HepG2 (cell line): ENCODE results near the gene MSMP. TPM values are rescaled to one million over a fixed set of nuclear protein-coding genes. Genes with fewer than 3 reads are reported as not detected.

Experiments
- ELF4 ChIP-seq: sonication (generic); formaldehyde crosslinking; IDR thresholded peaks from 2 replicates; pipeline ENCODE4 v1.5.0; 2020; ENCODE audit warnings: missing genetic modification reagents, mild to moderate bottlenecking, moderate library complexity, borderline replicate concordance
- EZH2 ChIP-seq: conservative IDR thresholded peaks from 2 replicates; pipeline ENCODE4 v1.6.1; 2012; ENCODE audit warnings: mild to moderate bottlenecking, low read depth, low read length, moderate library complexity
- KLF12 ChIP-seq: sonication (generic); formaldehyde crosslinking; IDR thresholded peaks from 2 replicates; pipeline ENCODE4 v1.4.0; 2020; ENCODE audit warnings: missing genetic modification reagents, borderline replicate concordance
- PITX1 ChIP-seq: sonication (generic); formaldehyde crosslinking; IDR thresholded peaks from 2 replicates; pipeline ENCODE4 v1.5.1; 2020; ENCODE audit warnings: mild to moderate bottlenecking, missing genetic modification reagents
- TEAD2 ChIP-seq: sonication (generic); formaldehyde crosslinking; IDR thresholded peaks from 2 replicates; pipeline ENCODE4 v1.9.0; 2021; ENCODE audit warnings: missing genetic modification reagents
- TEAD3 ChIP-seq: optimal IDR thresholded peaks from 2 replicates; pipeline ENCODE3; 2016; ENCODE audit warnings: borderline replicate concordance
- ZNF260 ChIP-seq: sonication (generic); formaldehyde crosslinking; IDR thresholded peaks from 2 replicates; pipeline ENCODE4 v1.4.0; 2020; ENCODE audit warnings: missing genetic modification reagents, low read depth, mild to moderate bottlenecking, borderline replicate concordance
- ZNF441 ChIP-seq: sonication (generic); formaldehyde crosslinking; IDR thresholded peaks from 2 replicates; pipeline ENCODE4 v1.7.0; 2021; ENCODE audit warnings: missing genetic modification reagents, borderline replicate concordance
- polyA plus RNA-seq, 8 experiments: library from polyadenylated mRNA; depleted of rRNA in 3 of 8; stranded (reverse) in 7 of 8; unstranded in 1 of 8; fragments of >200 nt; fragmentation: Illumina TruSeq in 4 of 8; extraction: Trizol in 4 of 8; gene quantifications; 2 replicates each; pipeline versions ENCODE4 v1.2.1 to v1.2.3, GENCODE V29; 2011 to 2016; ENCODE audit warnings: low read depth in 4 of 8, missing spikeins in 1 of 8, mixed read lengths in 1 of 8; ENCODE audit not compliant: insufficient read depth in 1 of 8
- total RNA-seq, 5 experiments: library from RNA; depleted of rRNA; stranded (reverse); fragments of >200 nt; fragmentation: Illumina TruSeq; extraction: Trizol; gene quantifications; 2 replicates each; pipeline ENCODE4 v1.2.3, GENCODE V29; 2016; ENCODE audit warnings: low read depth in 1 of 5
- TF ChIP-seq, protein P1 (sequence below): sonication (generic); formaldehyde crosslinking; IDR thresholded peaks from 2 replicates; pipeline ENCODE4 v1.5.0; 2020; ENCODE audit warnings: mild to moderate bottlenecking, missing genetic modification reagents, borderline replicate concordance
- TF ChIP-seq, protein P2 (sequence below): sonication (generic); formaldehyde crosslinking; IDR thresholded peaks from 2 replicates; pipeline ENCODE4 v1.8.1; 2023; ENCODE audit warnings: mild to moderate bottlenecking, missing genetic modification reagents

MSMP gene
- total and polyA plus RNA-seq, 2 of the 13 experiments (the other 11 are each of a cell fraction or from before 2014, with no cell fraction given) = 0.24 to 0.46 TPM

DNA sequence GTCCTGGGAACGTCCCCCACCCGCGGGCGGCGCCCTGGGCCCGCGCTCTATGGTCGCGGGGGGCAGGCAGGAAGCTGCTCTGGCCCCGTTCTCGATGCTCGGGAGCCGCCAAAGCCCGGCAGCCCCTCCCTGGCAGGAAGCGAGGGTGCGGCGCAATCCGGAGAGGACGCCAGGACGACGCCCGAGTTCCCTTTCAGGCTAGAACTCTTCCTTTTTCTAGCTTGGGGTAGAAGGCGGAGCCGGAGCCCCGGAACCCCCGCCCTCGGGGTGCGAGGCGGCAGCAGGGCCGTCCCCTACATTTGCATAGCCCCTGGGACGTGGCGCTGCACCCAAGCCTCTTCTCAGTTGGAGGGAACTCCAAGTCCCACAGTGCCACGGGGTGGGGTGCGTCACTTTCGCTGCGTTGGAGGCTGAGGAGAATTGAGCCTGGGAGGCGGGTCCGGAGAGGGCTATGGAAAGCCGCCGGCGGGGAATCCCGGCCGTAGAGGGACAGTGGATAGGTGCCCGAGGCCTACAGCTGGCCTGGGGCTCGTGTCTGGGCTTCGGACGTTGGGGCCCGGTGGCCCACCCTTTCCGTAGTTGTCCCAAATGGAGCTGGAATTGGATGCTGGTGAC, 21.8 kb downstream of the MSMP start, which contains the start of the genes CREB3 and TLN1 (continued):
- TF ChIP-seq, protein P1, sequence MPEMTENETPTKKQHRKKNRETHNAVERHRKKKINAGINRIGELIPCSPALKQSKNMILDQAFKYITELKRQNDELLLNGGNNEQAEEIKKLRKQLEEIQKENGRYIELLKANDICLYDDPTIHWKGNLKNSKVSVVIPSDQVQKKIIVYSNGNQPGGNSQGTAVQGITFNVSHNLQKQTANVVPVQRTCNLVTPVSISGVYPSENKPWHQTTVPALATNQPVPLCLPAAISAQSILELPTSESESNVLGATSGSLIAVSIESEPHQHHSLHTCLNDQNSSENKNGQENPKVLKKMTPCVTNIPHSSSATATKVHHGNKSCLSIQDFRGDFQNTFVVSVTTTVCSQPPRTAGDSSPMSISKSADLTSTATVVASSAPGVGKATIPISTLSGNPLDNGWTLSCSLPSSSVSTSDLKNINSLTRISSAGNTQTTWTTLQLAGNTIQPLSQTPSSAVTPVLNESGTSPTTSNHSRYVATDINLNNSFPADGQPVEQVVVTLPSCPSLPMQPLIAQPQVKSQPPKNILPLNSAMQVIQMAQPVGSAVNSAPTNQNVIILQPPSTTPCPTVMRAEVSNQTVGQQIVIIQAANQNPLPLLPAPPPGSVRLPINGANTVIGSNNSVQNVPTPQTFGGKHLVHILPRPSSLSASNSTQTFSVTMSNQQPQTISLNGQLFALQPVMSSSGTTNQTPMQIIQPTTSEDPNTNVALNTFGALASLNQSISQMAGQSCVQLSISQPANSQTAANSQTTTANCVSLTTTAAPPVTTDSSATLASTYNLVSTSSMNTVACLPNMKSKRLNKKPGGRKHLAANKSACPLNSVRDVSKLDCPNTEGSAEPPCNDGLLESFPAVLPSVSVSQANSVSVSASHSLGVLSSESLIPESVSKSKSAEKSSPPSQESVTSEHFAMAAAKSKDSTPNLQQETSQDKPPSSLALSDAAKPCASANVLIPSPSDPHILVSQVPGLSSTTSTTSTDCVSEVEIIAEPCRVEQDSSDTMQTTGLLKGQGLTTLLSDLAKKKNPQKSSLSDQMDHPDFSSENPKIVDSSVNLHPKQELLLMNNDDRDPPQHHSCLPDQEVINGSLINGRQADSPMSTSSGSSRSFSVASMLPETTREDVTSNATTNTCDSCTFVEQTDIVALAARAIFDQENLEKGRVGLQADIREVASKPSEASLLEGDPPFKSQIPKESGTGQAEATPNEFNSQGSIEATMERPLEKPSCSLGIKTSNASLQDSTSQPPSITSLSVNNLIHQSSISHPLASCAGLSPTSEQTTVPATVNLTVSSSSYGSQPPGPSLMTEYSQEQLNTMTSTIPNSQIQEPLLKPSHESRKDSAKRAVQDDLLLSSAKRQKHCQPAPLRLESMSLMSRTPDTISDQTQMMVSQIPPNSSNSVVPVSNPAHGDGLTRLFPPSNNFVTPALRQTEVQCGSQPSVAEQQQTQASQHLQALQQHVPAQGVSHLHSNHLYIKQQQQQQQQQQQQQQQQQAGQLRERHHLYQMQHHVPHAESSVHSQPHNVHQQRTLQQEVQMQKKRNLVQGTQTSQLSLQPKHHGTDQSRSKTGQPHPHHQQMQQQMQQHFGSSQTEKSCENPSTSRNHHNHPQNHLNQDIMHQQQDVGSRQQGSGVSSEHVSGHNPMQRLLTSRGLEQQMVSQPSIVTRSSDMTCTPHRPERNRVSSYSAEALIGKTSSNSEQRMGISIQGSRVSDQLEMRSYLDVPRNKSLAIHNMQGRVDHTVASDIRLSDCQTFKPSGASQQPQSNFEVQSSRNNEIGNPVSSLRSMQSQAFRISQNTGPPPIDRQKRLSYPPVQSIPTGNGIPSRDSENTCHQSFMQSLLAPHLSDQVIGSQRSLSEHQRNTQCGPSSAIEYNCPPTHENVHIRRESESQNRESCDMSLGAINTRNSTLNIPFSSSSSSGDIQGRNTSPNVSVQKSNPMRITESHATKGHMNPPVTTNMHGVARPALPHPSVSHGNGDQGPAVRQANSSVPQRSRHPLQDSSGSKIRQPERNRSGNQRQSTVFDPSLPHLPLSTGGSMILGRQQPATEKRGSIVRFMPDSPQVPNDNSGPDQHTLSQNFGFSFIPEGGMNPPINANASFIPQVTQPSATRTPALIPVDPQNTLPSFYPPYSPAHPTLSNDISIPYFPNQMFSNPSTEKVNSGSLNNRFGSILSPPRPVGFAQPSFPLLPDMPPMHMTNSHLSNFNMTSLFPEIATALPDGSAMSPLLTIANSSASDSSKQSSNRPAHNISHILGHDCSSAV (CRISPR knock-in tag) = no peak
- TF ChIP-seq PITX1 (CRISPR knock-in tag) (no peak), EZH2 (no peak), ELF4 (CRISPR knock-in tag) (0 out of 2 replicates have a peak, but pooled peaks have one; percentile 17), ZNF441 (peak; percentile 65; the same call in 1 of the 2 replicates), TEAD2 (CRISPR knock-in tag) (no peak), KLF12 (CRISPR knock-in tag) (peak; percentile 99; the same call in 1 of the 2 replicates), ZNF260 (CRISPR knock-in tag) (no peak), TEAD3 (CRISPR knock-in tag) (peak; percentile 59)
- TF ChIP-seq, protein P2, sequence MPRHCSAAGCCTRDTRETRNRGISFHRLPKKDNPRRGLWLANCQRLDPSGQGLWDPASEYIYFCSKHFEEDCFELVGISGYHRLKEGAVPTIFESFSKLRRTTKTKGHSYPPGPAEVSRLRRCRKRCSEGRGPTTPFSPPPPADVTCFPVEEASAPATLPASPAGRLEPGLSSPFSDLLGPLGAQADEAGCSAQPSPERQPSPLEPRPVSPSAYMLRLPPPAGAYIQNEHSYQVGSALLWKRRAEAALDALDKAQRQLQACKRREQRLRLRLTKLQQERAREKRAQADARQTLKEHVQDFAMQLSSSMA (CRISPR knock-in tag) = peak; percentile 48; the same call in 1 of the 2 replicates
